KMS-11 (cell line): Measurements from ENCODE around the gene CSDE1.

Source experiments
- H2AFZ ChIP-seq: fragments of 200-600 bp; sonication (generic); 2 replicates; pipeline ENCODE4 v1.6.1; 2016; ENCODE audit warnings: antibody characterized with exemption, mixed run types, low read depth
- H3K27ac ChIP-seq: fragments of 200-600 bp; sonication (generic); 2 replicates; pipeline ENCODE4 v1.6.1; 2016; ENCODE audit warnings: mild to moderate bottlenecking, mixed run types
- H3K27me3 ChIP-seq: fragments of 200-600 bp; sonication (generic); 2 replicates; pipeline ENCODE4 v1.6.1; 2017; ENCODE audit warnings: mild to moderate bottlenecking, low read depth, mixed run types, moderate library complexity; ENCODE audit not compliant: insufficient read depth
- H3K36me3 ChIP-seq: fragments of 200-600 bp; sonication (generic); 2 replicates; pipeline ENCODE4 v1.6.1; 2017; ENCODE audit warnings: mild to moderate bottlenecking, mixed run types; ENCODE audit not compliant: insufficient read depth
- H3K4me1 ChIP-seq: fragments of 200-600 bp; sonication (generic); 2 replicates; pipeline ENCODE4 v1.6.1; 2016; ENCODE audit warnings: mild to moderate bottlenecking, low read depth, mixed run types; ENCODE audit not compliant: poor library complexity, severe bottlenecking
- H3K4me2 ChIP-seq: fragments of 200-600 bp; sonication (generic); 2 replicates; pipeline ENCODE4 v1.7.0; 2016; ENCODE audit warnings: mild to moderate bottlenecking, mixed run types
- H3K4me3 ChIP-seq: fragments of 200-600 bp; sonication (generic); IDR thresholded peaks from 2 replicates; pipeline ENCODE4 v1.6.1; 2017; ENCODE audit warnings: low read depth, low read length, mixed read lengths; ENCODE audit not compliant: insufficient read depth
- H3K79me2 ChIP-seq: fragments of 200-600 bp; sonication (generic); 2 replicates; pipeline ENCODE4 v1.6.1; 2016; ENCODE audit warnings: low read depth, mixed run types; ENCODE audit not compliant: insufficient read depth
- H3K9ac ChIP-seq: fragments of 200-600 bp; sonication (generic); 2 replicates; pipeline ENCODE4 v1.6.1; 2016; ENCODE audit warnings: mild to moderate bottlenecking, mixed run types
- H4K20me1 ChIP-seq: fragments of 200-600 bp; sonication (generic); 2 replicates; pipeline ENCODE4 v1.6.1; 2016; ENCODE audit warnings: mild to moderate bottlenecking, mixed run types; ENCODE audit not compliant: insufficient read depth
- TF ChIP-seq, protein P1 (sequence below): fragments of 200-600 bp; sonication (generic); conservative IDR thresholded peaks from 2 replicates; pipeline ENCODE4 v1.6.1; 2017; ENCODE audit warnings: low read depth, mild to moderate bottlenecking, antibody characterized with exemption, low read length, moderate library complexity, mixed read lengths

The CSDE1 gene

DNA sequence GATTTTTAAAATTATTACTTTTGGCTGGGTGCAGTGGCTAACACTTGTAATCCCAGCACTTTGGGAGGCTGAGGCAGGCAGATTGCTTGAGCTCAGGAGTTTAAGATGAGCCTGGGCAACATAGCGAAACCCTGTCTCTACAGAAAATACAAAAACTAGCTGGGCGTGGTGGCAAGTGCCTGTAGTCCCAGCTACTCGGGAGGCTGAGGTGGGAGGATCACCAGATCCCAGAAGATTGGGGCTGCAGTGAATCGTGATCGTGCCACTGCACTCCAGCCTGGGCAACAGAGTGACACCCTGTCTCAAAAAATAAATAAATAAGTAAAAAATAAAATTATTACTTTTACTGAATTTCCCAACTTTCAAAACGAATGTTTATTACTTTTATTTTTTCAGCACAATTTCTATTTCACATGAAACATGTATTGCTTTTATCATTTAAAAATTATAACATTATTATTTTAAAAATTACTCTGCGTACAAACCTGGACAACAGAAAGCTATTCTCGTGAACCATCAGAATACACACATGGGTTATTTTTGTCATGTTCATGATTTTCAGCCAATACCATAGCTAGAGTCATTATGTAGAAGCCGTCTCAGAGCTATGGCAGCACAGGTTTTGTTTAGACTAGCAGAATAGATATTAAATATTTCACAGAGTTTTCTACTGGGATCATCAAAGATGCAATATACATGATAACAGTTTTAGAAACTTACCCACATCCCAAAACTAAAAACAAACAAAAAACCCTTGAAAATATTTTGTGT, 63.1 kb downstream of the CSDE1 start:
- H3K4me3 ChIP-seq, result peak overlapping the region; percentile 22
- H3K27me3 ChIP-seq, result no peaks in the 10 kb centered on the region
- no peaks in the 10 kb centered on the region; the same call in 1 of the 2 replicates for H3K79me2 ChIP-seq
- H3K36me3 ChIP-seq, result no peaks in the 10 kb centered on the region
- H3K4me1 ChIP-seq, result peaks cover 92% of the 10 kb centered on the region
- H3K27ac ChIP-seq, result peak overlapping the region; percentile 91
- H2AFZ ChIP-seq, result no peak overlapping the region
- peak overlapping the region; percentile 92 for H3K4me2 ChIP-seq
- no peaks in the 10 kb centered on the region for H4K20me1 ChIP-seq
- TF ChIP-seq, protein P1, sequence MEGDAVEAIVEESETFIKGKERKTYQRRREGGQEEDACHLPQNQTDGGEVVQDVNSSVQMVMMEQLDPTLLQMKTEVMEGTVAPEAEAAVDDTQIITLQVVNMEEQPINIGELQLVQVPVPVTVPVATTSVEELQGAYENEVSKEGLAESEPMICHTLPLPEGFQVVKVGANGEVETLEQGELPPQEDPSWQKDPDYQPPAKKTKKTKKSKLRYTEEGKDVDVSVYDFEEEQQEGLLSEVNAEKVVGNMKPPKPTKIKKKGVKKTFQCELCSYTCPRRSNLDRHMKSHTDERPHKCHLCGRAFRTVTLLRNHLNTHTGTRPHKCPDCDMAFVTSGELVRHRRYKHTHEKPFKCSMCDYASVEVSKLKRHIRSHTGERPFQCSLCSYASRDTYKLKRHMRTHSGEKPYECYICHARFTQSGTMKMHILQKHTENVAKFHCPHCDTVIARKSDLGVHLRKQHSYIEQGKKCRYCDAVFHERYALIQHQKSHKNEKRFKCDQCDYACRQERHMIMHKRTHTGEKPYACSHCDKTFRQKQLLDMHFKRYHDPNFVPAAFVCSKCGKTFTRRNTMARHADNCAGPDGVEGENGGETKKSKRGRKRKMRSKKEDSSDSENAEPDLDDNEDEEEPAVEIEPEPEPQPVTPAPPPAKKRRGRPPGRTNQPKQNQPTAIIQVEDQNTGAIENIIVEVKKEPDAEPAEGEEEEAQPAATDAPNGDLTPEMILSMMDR, result no peak
- peak overlapping the region; percentile 51 for H3K9ac ChIP-seq

DNA sequence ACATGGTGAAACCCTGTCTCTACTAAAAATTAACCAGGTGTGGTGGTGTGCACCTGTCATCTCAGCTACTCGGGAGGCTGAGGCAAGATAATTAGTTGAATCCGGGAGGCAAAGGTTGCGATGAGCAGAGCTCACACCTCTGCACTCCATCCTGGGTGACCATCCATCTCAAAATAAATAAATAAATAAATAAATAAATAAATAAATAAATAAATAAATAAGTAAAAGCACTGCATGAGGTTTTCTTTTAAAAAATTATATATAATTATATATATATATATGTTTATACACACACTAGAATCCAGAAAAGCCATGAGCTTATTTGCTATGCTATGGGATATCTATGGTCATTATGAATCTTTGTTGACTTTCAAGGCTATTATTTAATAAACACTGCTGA, 64.8 kb downstream of the CSDE1 start:
- H3K27ac ChIP-seq, result no peak overlapping the region
- TF ChIP-seq, protein P1, result no peak
- H3K36me3 ChIP-seq, result no peaks in the 10 kb centered on the region
- no peaks in the 10 kb centered on the region for H4K20me1 ChIP-seq
- H3K4me2 ChIP-seq, result peak overlapping the region; percentile 92; the same call in 1 of the 2 replicates
- H3K9ac ChIP-seq, result no peak overlapping the region
- H3K79me2 ChIP-seq, result no peaks in the 10 kb centered on the region; the same call in 1 of the 2 replicates
- no peaks in the 10 kb centered on the region for H3K27me3 ChIP-seq
- H3K4me3 ChIP-seq, result no peak overlapping the region
- peaks cover 76% of the 10 kb centered on the region for H3K4me1 ChIP-seq
- no peak overlapping the region for H2AFZ ChIP-seq

DNA sequence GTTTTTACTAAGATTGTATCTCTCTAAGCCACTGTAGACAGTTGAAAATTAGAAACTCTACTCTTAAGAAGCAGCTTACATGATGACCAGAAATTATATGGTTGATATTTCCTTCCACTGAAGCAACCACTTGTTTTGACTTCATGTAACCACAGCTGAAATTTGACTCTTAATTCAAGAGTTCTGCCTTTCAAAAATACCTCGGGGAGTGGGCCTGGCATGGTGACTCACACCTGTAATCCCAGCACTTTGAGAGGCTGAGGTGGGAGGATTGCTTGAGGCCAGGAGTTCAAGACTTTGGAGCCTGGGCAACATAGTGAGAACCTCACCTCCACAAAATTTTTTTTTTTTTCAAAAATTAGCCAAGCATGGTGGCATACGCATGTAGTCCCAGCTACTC, 66.7 kb downstream of the CSDE1 start:
- Histone ChIP-seq H4K20me1 (no peaks in the 10 kb centered on the region), H3K4me2 (peak overlapping the region; percentile 41), H3K4me1 (peaks cover 57% of the 10 kb centered on the region), H2AFZ (no peak overlapping the region), H3K4me3 (no peak overlapping the region), H3K79me2 (no peaks in the 10 kb centered on the region; the same call in 1 of the 2 replicates), H3K27me3 (no peaks in the 10 kb centered on the region), H3K9ac (no peak overlapping the region), H3K36me3 (no peaks in the 10 kb centered on the region), H3K27ac (peak overlapping the region; percentile 38)
- TF ChIP-seq, protein P1, result no peak

DNA sequence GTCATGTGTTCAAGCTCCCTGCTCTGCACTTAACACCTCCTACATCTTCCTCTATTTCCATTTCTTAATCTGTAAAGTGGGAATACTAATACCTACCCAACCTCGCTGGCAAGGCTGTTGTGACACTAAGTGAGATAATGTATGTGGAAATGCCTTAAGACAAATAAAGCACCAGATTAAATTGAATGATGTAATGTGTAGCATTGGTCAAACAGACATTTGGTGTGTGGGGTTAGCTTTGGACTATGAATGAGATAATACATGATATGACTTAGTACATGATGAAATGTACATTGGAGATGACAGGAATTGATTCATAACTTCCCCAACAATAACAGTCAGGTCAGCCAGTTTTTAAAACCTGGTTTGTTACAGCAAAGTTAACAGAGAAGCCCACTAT, 67.6 kb downstream of the CSDE1 start:
- H3K27me3 ChIP-seq, result no peaks in the 10 kb centered on the region
- no peaks in the 10 kb centered on the region; the same call in 1 of the 2 replicates for H3K79me2 ChIP-seq
- peaks cover 55% of the 10 kb centered on the region for H3K4me1 ChIP-seq
- no peak overlapping the region for H3K4me2 ChIP-seq
- H3K4me3 ChIP-seq, result no peak overlapping the region
- no peaks in the 10 kb centered on the region for H4K20me1 ChIP-seq
- TF ChIP-seq, protein P1, result no peak
- H3K36me3 ChIP-seq, result no peaks in the 10 kb centered on the region
- H3K27ac ChIP-seq, result peak overlapping the region; percentile 38; the same call in 1 of the 2 replicates
- H3K9ac ChIP-seq, result no peak overlapping the region
- H2AFZ ChIP-seq, result no peak overlapping the region
